MG63 (cell line): ENCODE data around the gene TNFRSF21. TPM values are rescaled to one million over a fixed set of nuclear protein-coding genes. Genes with fewer than 3 reads are reported as not detected.

Experiments
- DNase-seq: peaks from one replicate; pipeline ENCODE4 v3.0.0-alpha.2; 2020
- H3K27me3 ChIP-seq: fragments of 250-450 bp; sonication (Bioruptor Pico); 2 replicates; pipeline ENCODE4 v1.5.1; 2020; ENCODE audit warnings: mild to moderate bottlenecking, moderate library complexity
- H3K36me3 ChIP-seq: fragments of 250-450 bp; sonication (Bioruptor Pico); 2 replicates; pipeline ENCODE4 v1.5.1; 2020; ENCODE audit warnings: mild to moderate bottlenecking, moderate library complexity
- H3K4me3 ChIP-seq: fragments of 250-450 bp; sonication (Bioruptor Pico); 2 replicates; pipeline ENCODE4 v1.5.1; 2020; ENCODE audit warnings: mild to moderate bottlenecking, moderate library complexity
- H3K9me3 ChIP-seq: fragments of 250-450 bp; sonication (Bioruptor Pico); 2 replicates; pipeline ENCODE4 v1.5.1; 2020; ENCODE audit warnings: mild to moderate bottlenecking, moderate library complexity
- total RNA-seq: library from RNA; depleted of rRNA; stranded (reverse); fragments of >200 nt; shearing (Covaris generic); gene quantifications from 2 replicates; pipeline ENCODE4 v1.2.3, GENCODE V29; 2014; ENCODE audit warnings: low replicate concordance

The TNFRSF21 gene
- total RNA-seq, 1 experiment from 2014 or later: 0.76 TPM

GRCh38 chr6:47268572-47269187 lies 41.0 kb downstream of the TNFRSF21 start:
- Histone ChIP-seq H3K4me3 (no peak overlapping the region), H3K27me3 (no peaks in the 10 kb centered on the region), H3K36me3 (no peaks in the 10 kb centered on the region), H3K9me3 (no peaks in the 10 kb centered on the region)
- DNase-seq: no peak

DNA sequence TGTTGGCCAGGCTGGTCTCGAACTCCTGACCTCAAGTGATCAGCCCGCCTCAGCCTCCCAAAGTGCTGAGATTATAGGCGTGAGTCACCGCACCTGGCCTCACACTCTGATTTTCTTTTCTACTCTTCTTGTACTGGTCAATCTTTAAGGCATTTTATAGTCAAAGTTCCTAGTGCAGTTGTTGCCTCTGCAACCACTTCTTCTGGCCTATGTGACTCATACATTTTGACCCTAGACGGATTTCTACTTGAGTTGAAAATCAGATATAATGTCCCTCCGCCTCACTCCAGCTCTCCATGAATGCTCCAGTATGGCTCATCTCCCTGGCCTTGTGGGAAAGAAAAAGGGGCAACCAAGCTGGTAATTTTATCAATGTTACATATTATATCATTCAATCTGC lies 42.4 kb downstream of the TNFRSF21 start:
- no peak overlapping the region for H3K4me3 ChIP-seq
- H3K36me3 ChIP-seq: no peaks in the 10 kb centered on the region
- H3K9me3 ChIP-seq: no peaks in the 10 kb centered on the region
- DNase-seq: no peak
- no peaks in the 10 kb centered on the region for H3K27me3 ChIP-seq

DNA sequence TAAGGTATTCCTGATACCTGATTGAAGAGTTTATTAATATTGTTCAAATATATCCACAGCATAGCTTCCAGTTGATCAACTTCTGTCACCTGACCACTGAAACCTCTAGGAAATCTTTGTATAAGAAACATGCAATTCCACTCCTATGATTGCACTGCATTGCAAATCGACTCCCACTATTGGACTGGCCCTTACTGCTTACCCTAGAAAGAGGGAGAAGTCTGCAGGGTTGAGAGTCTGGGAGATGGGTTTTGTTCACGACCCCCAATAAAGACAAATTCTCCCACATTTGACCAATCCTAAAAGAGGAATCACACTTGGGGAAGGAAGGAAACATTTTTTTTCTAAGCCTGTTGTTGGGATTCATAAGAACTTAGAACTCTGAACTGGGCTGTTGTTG lies 43.7 kb downstream of the TNFRSF21 start:
- no peaks in the 10 kb centered on the region for H3K9me3 ChIP-seq
- H3K36me3 ChIP-seq: no peaks in the 10 kb centered on the region
- no peak for DNase-seq
- H3K27me3 ChIP-seq: no peaks in the 10 kb centered on the region
- H3K4me3 ChIP-seq: no peak overlapping the region

DNA sequence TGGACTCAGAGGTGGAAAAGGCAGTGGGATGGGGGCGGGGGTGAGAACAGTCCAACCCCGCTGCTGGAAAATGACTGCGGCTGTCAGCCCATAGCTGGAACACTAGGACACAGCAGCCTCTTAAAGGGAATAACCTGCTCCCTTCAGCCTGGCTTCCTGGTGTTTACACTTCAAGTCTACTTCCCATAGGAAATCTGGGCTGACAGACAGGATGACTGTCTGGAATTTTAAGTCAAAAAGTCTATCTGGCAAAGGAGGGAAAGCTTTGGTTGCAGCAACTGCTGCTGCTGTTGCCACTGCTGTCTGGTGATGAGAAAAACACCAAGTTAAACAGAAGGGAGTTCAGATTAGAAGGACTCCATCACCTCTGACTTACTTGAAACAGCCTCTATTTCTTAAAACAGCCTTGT lies 44.9 kb downstream of the TNFRSF21 start:
- Histone ChIP-seq H3K27me3 (no peaks in the 10 kb centered on the region), H3K36me3 (no peaks in the 10 kb centered on the region), H3K4me3 (no peak overlapping the region), H3K9me3 (no peaks in the 10 kb centered on the region)
- DNase-seq: no peak

GRCh38 chr6:47263268-47263667 lies 46.4 kb downstream of the TNFRSF21 start:
- no peak overlapping the region for H3K4me3 ChIP-seq
- H3K36me3 ChIP-seq: no peaks in the 10 kb centered on the region
- DNase-seq: no peak
- H3K9me3 ChIP-seq: no peaks in the 10 kb centered on the region
- no peaks in the 10 kb centered on the region for H3K27me3 ChIP-seq

DNA sequence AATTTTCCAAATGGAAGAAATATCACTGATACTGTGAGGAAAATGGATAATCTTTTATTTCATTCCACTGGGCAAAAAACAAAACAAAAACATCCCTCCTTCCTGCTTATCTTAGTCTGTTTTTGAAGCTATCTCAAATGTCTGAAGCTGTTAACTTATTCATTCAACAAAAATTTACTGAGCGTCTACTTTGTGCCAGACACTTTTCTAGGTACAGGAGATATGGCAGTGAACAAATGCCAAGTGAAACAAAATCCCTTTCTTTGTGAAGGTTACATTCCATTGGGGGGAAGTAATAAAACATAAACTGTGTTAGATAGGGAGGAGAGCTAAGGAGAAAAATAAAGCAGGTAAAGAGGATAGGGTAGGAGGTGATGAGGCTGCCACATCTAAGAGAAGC lies 47.5 kb downstream of the TNFRSF21 start:
- no peaks in the 10 kb centered on the region for H3K36me3 ChIP-seq
- no peaks in the 10 kb centered on the region for H3K27me3 ChIP-seq
- H3K4me3 ChIP-seq: no peak overlapping the region
- no peaks in the 10 kb centered on the region for H3K9me3 ChIP-seq
- no peak for DNase-seq

GRCh38 chr6:47261191-47261590 lies 48.5 kb downstream of the TNFRSF21 start:
- DNase-seq: no peak
- Histone ChIP-seq H3K9me3 (no peaks in the 10 kb centered on the region), H3K36me3 (no peaks in the 10 kb centered on the region), H3K27me3 (no peaks in the 10 kb centered on the region), H3K4me3 (no peak overlapping the region)

GRCh38 chr6:47260021-47260420 lies 49.7 kb downstream of the TNFRSF21 start:
- DNase-seq: no peak
- Histone ChIP-seq H3K27me3 (no peaks in the 10 kb centered on the region), H3K36me3 (no peaks in the 10 kb centered on the region), H3K4me3 (no peak overlapping the region), H3K9me3 (no peaks in the 10 kb centered on the region)

DNA sequence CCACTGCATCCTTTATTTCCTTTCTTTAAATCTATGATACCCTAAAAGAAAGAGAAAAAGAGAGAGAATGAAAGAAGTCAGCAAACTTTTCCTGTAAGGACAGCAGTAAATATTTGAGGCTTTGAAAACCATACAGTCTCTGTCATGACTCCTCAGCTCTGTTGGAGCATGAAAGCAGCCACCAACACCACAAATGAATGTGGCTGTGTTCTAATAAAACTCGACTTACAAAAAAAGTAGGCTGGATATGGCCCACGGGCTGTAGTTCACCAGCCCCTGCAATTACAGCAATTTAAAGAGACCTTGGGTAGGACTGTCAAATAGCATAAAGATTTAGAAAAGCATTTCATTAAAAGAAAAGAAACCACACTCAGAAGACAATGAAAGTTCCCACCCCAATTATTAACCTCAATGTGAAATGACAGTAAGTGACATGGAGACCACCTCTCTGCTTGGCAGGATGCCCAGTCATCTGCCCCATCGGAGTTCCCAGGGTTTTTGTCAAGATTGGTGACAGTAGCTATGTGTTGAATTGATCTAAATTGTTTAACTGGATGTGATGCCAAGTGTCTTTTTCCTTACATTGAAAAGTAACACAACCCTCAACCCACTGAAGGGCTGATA lies 50.9 kb downstream of the TNFRSF21 start:
- Histone ChIP-seq H3K27me3 (no peaks in the 10 kb centered on the region), H3K36me3 (no peaks in the 10 kb centered on the region), H3K9me3 (no peaks in the 10 kb centered on the region), H3K4me3 (no peak overlapping the region)
- no peak for DNase-seq

DNA sequence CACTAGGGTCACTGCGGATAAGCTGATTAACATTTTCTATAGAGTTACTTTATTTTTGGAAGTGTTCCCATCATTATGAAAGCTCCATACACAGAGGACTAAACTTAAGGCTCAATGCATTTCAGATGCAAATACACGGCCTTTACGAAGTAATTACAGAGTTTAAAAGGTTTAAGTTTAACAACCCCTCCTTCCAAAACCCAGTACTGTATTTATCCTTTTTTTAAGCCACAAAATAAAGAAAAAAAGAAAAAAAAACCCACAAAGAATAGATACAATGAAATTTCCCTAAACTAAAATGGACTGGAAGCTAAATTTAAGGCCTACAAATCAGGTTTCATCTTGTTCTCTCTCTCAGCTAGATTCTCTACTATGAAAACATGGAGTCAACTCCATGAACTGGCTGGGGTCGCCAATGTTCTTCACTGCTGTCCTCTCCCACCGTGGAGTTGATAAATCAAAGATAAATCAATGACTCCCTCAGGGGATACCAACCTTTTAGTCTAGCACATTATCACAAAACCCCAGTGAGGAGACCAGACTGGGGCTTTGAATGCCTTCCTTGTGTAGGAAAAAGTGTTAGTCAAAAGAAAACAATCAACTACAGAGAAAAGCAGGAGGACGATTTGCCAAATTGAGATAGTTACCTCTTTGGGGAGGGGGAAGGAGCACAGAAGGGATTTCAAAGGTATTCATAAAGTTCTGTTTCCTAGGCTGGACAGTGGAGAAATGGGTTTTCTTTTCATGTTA lies 52.5 kb downstream of the TNFRSF21 start:
- Histone ChIP-seq H3K36me3 (no peaks in the 10 kb centered on the region), H3K4me3 (no peak overlapping the region), H3K9me3 (no peaks in the 10 kb centered on the region), H3K27me3 (no peaks in the 10 kb centered on the region)
- no peak for DNase-seq

DNA sequence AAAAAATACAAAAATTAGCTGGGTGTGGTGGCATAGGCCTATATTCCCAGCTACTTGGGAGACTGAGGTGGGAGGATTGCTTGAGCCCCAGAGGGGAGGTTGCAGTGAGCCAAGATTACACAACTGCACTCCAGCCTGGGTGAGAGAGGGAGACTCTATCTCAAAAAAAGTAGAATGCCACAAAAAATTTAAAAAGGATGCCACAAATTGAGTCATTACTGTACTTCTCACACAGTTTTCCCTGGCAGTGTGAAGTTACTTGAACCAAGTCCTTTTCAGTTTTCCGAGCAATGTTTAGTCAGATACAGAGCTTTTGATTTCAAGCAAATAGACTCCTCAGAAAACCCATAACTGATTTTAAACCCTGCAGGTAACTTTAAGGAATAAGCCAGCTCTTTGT lies 53.3 kb downstream of the TNFRSF21 start:
- DNase-seq: no peak
- H3K9me3 ChIP-seq: no peaks in the 10 kb centered on the region

DNA sequence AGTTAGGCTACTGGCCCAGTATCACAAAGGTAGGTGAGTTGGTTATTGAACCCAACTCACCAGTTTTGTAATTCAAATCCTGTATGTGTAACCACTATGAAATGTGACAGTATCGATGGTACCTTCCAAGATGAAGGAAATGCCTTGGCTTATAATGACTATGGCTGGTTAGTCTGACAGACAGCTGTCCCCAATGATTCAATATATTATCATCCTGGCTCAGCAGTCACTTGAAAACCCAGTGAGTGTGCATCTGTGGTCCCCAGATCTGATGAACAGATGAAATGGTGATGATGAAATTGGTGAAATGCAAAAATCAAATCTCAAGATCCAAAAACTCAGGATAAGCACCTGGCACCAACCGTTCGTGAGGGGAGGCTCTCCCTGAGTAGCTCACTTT lies 54.8 kb downstream of the TNFRSF21 start:
- Histone ChIP-seq H3K27me3 (no peaks in the 10 kb centered on the region), H3K36me3 (no peaks in the 10 kb centered on the region), H3K9me3 (no peaks in the 10 kb centered on the region), H3K4me3 (no peak overlapping the region)
- DNase-seq: no peak

More for the DNA sequence above, 53.3 kb downstream of the TNFRSF21 start:
- Histone ChIP-seq H3K36me3 (no peaks in the 10 kb centered on the region), H3K27me3 (no peaks in the 10 kb centered on the region), H3K4me3 (no peak overlapping the region)

GRCh38 chr6:47254051-47254450 lies 55.7 kb downstream of the TNFRSF21 start:
- Histone ChIP-seq H3K9me3 (no peaks in the 10 kb centered on the region), H3K4me3 (no peak overlapping the region), H3K27me3 (no peaks in the 10 kb centered on the region), H3K36me3 (no peaks in the 10 kb centered on the region)
- DNase-seq: no peak

GRCh38 chr6:47253136-47253535 lies 56.6 kb downstream of the TNFRSF21 start:
- H3K27me3 ChIP-seq: no peaks in the 10 kb centered on the region
- no peaks in the 10 kb centered on the region for H3K9me3 ChIP-seq
- no peak overlapping the region for H3K4me3 ChIP-seq
- no peak for DNase-seq
- H3K36me3 ChIP-seq: no peaks in the 10 kb centered on the region

GRCh38 chr6:47252633-47253032 lies 57.1 kb downstream of the TNFRSF21 start:
- no peaks in the 10 kb centered on the region for H3K9me3 ChIP-seq
- no peak for DNase-seq

GRCh38 chr6:47251396-47251795 lies 58.3 kb downstream of the TNFRSF21 start:
- Histone ChIP-seq H3K4me3 (no peak overlapping the region), H3K27me3 (no peaks in the 10 kb centered on the region), H3K9me3 (no peaks in the 10 kb centered on the region), H3K36me3 (no peaks in the 10 kb centered on the region)
- no peak for DNase-seq

More at GRCh38 chr6:47252633-47253032, 57.1 kb downstream of the TNFRSF21 start:
- Histone ChIP-seq H3K36me3 (no peaks in the 10 kb centered on the region), H3K27me3 (no peaks in the 10 kb centered on the region), H3K4me3 (no peak overlapping the region)

GRCh38 chr6:47250302-47250701 lies 59.4 kb downstream of the TNFRSF21 start:
- no peaks in the 10 kb centered on the region for H3K36me3 ChIP-seq
- no peaks in the 10 kb centered on the region for H3K27me3 ChIP-seq
- no peak for DNase-seq
- no peaks in the 10 kb centered on the region for H3K9me3 ChIP-seq
- no peak overlapping the region for H3K4me3 ChIP-seq

DNA sequence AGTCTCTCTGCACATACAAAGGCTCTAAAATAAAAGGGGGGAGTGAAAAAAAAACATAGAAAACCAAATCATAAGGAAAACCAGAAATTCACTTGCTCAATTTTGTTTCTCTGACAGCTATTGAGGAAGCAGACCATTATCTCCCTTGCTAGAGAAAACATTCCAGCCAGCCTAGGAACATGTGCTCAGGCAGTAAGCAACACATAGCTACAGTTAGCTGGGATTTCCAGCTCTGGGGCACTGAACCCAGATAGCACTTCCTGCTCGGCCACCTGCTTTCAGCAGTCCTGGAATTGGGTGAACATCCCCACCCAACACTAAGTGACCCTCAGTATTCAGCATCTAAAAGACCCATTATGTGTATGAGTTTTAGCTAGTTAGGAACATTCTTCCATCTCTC lies 61.3 kb downstream of the TNFRSF21 start:
- no peak for DNase-seq
- Histone ChIP-seq H3K4me3 (no peak overlapping the region), H3K36me3 (no peaks in the 10 kb centered on the region), H3K9me3 (no peaks in the 10 kb centered on the region), H3K27me3 (no peaks in the 10 kb centered on the region)
